Measurements from ENCODE around the gene HIF1A.

The HIF1A gene

GRCh38 chr14:61716956-61717355 is 21.6 kb downstream of the HIF1A start:
- TF ChIP-seq CTCF (IDR thresholded peaks at IDR 0.05; ENCODE audit: insufficient read depth, low read length, poor library complexity, severe bottlenecking) (no peak), EZH2phosphoT487 (conservative IDR thresholded peaks at IDR 0.05; ENCODE audit: low read length) (no peak)
- Histone ChIP-seq H3K9me2 (replicated peaks; ENCODE audit: insufficient read depth, low read length) (no peaks in the 10 kb centered on the region), H4K20me1 (ENCODE audit: low read depth, low read length) (peaks cover 72% of the 10 kb centered on the region), H3K79me2 (ENCODE audit: insufficient read depth, low read length) (peaks cover 89% of the 10 kb centered on the region), H3F3A (ENCODE audit: insufficient read depth) (peaks cover 35% of the 10 kb centered on the region), H3K4me2 (ENCODE audit: low read depth, low read length, poor library complexity, severe bottlenecking) (peak overlapping the region; percentile 62), H3K27me3 (ENCODE audit: low read length) (no peaks in the 10 kb centered on the region), H3K36me3 (ENCODE audit: low read length) (peaks cover 13% of the 10 kb centered on the region; the same call in 1 of the 2 replicates), H2AFZ (ENCODE audit: low read depth, low read length, severe bottlenecking) (no peak overlapping the region), H3K9ac (ENCODE audit: low read length) (no peak overlapping the region; the same call in 1 of the 2 replicates), H3K4me3 (ENCODE audit: insufficient read depth, low read length, poor library complexity, severe bottlenecking) (no peak overlapping the region), H3K9me3 (ENCODE audit: insufficient read depth, low read length) (no peaks in the 10 kb centered on the region), H3K27ac (ENCODE audit: low read depth, low read length) (peak overlapping the region; percentile 8; the same call in 1 of the 2 replicates)

DNA sequence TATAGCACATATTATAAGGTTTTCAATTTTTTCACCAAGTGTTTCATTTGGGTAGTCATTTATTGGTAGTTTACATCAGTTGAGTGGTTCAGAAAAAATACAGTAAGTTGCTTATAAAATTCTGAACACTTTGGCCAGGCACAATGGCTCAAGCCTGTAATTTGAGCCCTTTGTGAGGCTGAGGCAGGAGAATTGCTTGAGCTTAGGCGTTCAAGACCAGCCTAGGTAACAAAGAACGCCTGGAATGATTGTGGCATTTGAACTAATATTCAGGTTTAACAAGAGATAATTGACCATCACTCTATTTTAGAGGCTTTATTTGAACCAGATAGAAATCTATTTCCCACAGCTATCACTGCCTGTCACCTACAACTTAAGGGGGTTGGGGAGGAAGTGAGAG is 22.7 kb downstream of the HIF1A start:
- no peaks in the 10 kb centered on the region for H3K9me3 ChIP-seq (ENCODE audit: insufficient read depth, low read length)
- no peaks in the 10 kb centered on the region for H3K27me3 ChIP-seq (ENCODE audit: low read length)
- peaks cover 87% of the 10 kb centered on the region for H3K79me2 ChIP-seq (ENCODE audit: insufficient read depth, low read length)
- H3K4me3 ChIP-seq (ENCODE audit: insufficient read depth, low read length, poor library complexity, severe bottlenecking): peak overlapping the region; percentile 6
- peak overlapping the region; percentile 62 for H3K4me2 ChIP-seq (ENCODE audit: low read depth, low read length, poor library complexity, severe bottlenecking)
- H3K9me2 ChIP-seq (replicated peaks; ENCODE audit: insufficient read depth, low read length): no peaks in the 10 kb centered on the region
- H3K36me3 ChIP-seq (ENCODE audit: low read length): peaks cover 18% of the 10 kb centered on the region; the same call in 1 of the 2 replicates
- H3K9ac ChIP-seq (ENCODE audit: low read length): no peak overlapping the region
- TF ChIP-seq CTCF (IDR thresholded peaks at IDR 0.05; ENCODE audit: insufficient read depth, low read length, poor library complexity, severe bottlenecking) (no peak), EZH2phosphoT487 (conservative IDR thresholded peaks at IDR 0.05; ENCODE audit: low read length) (no peak)
- peak overlapping the region; percentile 64; the same call in 1 of the 2 replicates for H3K27ac ChIP-seq (ENCODE audit: low read depth, low read length)
- no peak overlapping the region for H2AFZ ChIP-seq (ENCODE audit: low read depth, low read length, severe bottlenecking)
- H4K20me1 ChIP-seq (ENCODE audit: low read depth, low read length): peaks cover 62% of the 10 kb centered on the region
- H3F3A ChIP-seq (ENCODE audit: insufficient read depth): peaks cover 41% of the 10 kb centered on the region

DNA sequence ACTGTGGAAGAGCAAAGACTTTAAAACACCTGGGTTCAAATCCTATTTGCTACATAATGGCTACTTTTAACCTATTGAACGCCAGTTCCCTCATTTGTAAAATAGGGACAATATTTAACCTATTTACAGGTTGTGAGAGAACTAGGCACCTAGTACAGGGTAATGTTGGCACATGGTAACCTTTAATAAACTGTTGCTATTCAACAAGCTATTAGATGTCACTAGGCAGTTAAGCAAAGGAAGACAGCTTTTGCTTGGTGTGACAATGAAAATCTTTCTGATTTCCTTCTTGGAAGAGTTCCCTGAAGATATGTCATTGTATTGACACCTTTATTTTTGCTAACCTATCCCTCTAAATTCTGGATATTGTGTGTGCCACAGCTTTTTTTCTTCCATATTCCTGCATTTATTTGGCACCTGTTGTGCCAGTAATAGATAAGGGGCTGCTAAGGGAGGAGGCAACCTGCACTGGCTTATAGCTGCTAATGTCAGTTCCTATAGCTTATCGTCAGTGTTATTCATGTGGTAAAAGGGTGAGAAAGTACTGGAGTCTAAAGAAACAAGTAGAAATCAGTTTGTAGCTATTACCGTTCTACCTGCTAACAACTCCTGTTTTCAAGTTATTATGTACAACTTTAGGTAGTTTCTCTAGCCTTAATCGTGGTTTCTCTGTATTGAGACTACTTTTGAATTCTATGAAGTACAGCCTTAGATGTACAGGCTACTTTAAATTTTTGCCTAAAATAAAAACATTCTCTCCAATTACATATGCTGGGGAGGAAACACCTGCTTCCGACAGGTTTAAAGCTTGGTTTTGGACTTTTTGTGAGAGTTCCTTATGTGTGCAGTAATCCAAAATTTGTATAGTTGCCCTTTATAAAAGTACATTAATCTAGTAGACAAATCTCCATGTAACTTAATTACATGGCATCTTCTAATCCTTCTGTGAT is 24.3 kb downstream of the HIF1A start:
- peak overlapping the region; percentile 18 for H3K9ac ChIP-seq (ENCODE audit: low read length)
- TF ChIP-seq CTCF (IDR thresholded peaks at IDR 0.05; ENCODE audit: insufficient read depth, low read length, poor library complexity, severe bottlenecking) (no peak), EZH2phosphoT487 (conservative IDR thresholded peaks at IDR 0.05; ENCODE audit: low read length) (no peak)
- no peak overlapping the region for H2AFZ ChIP-seq (ENCODE audit: low read depth, low read length, severe bottlenecking)
- no peaks in the 10 kb centered on the region for H3K9me3 ChIP-seq (ENCODE audit: insufficient read depth, low read length)
- peak overlapping the region; percentile 20 for H3K4me3 ChIP-seq (ENCODE audit: insufficient read depth, low read length, poor library complexity, severe bottlenecking)
- peaks cover 26% of the 10 kb centered on the region; the same call in 1 of the 2 replicates for H3K36me3 ChIP-seq (ENCODE audit: low read length)
- H3K9me2 ChIP-seq (replicated peaks; ENCODE audit: insufficient read depth, low read length): no peaks in the 10 kb centered on the region
- peaks cover 44% of the 10 kb centered on the region for H3F3A ChIP-seq (ENCODE audit: insufficient read depth)
- peaks cover 78% of the 10 kb centered on the region for H3K79me2 ChIP-seq (ENCODE audit: insufficient read depth, low read length)
- H3K4me2 ChIP-seq (ENCODE audit: low read depth, low read length, poor library complexity, severe bottlenecking): peak overlapping the region; percentile 62
- no peaks in the 10 kb centered on the region for H3K27me3 ChIP-seq (ENCODE audit: low read length)
- H3K27ac ChIP-seq (ENCODE audit: low read depth, low read length): peak overlapping the region; percentile 64
- peaks cover 51% of the 10 kb centered on the region for H4K20me1 ChIP-seq (ENCODE audit: low read depth, low read length)
